Esophagus muscularis mucosa (tissue), 4 donors: Measurements from ENCODE around the gene NRXN3. TPM values are rescaled to one million over a fixed set of nuclear protein-coding genes. Genes with fewer than 3 reads are reported as not detected.

ENCODE experiments used
- DNase-seq: peaks from one replicate; pipeline ENCODE4 v3.0.0-alpha.2; 2017; ENCODE audit errors: extremely low spot score
- H3K27ac ChIP-seq, 4 donors: fragments of 200-600 bp; sonication (generic); replicated peaks in 1 of 4; 1 replicate in 3 of 4; 2 replicates in 1 of 4; pipeline ENCODE4 v1.5.1; 2016 to 2019; ENCODE audit warnings: mild to moderate bottlenecking in 1 of 4
- H3K27me3 ChIP-seq, 4 donors: fragments of 200-600 bp; sonication (generic); one replicate each; pipeline versions ENCODE4 v1.5.1 to v1.6.0; 2016 to 2019
- H3K36me3 ChIP-seq, 4 donors: fragments of 200-600 bp; sonication (generic); one replicate each; pipeline ENCODE4 v1.5.1; 2016 to 2019
- H3K4me1 ChIP-seq, 4 donors: fragments of 200-600 bp; sonication (generic); one replicate each; pipeline ENCODE4 v1.5.1; 2016 to 2019
- H3K4me3 ChIP-seq, 4 donors: fragments of 200-600 bp; sonication (generic); 1 replicate in 2 of 4; 2 replicates in 2 of 4; pipeline ENCODE4 v1.5.1; 2016 to 2019; ENCODE audit warnings: mild to moderate bottlenecking in 4 of 4, moderate library complexity in 1 of 4
- H3K9me3 ChIP-seq, 4 donors: fragments of 200-600 bp; sonication (generic); 1 replicate in 3 of 4; 2 replicates in 1 of 4; pipeline ENCODE4 v1.5.1; 2016 to 2019
- EP300 ChIP-seq: sonication (generic); formaldehyde crosslinking; IDR thresholded peaks from one replicate; pipeline ENCODE4 v1.6.1; 2017; ENCODE audit warnings: antibody characterized with exemption
- POLR2A ChIP-seq: fragments of 450-650 bp; IDR thresholded peaks from one replicate; pipeline ENCODE4 v1.6.1; 2017; ENCODE audit warnings: antibody characterized with exemption, moderate library complexity, mild to moderate bottlenecking, low read depth
- POLR2AphosphoS5 ChIP-seq, 2 donors: sonication (generic); formaldehyde crosslinking; IDR thresholded peaks; one replicate each; pipeline ENCODE4 v1.6.1; 2017; ENCODE audit warnings: antibody characterized with exemption in 2 of 2
- WGBS: methylation state at CpG from one replicate; pipeline ENCODE4 v1.1.5; 2018; 5-methylcytosine and 5-hydroxymethylcytosine counted together
- intact Hi-C: fragments of 100-400 bp; cut with DNase I; formaldehyde crosslinking; loops from one replicate; pipeline ENCODE4 v1.15.1; 2023
- total RNA-seq, 4 donors: library from RNA; depleted of rRNA; stranded (reverse); fragments of >200 nt; gene quantifications; one replicate each; pipeline versions ENCODE4 v1.1.0 to v1.2.1, GENCODE V29; 2016
- TF ChIP-seq, protein P1 (sequence below), 3 experiments: fragments of 200-600 bp in 2 of 3; fragments of 450-650 bp in 1 of 3; sonication (generic) in 2 of 3; IDR thresholded peaks; one replicate each; pipeline ENCODE4 v1.5.1; 2017 to 2019; ENCODE audit warnings: antibody characterized with exemption in 3 of 3, mild to moderate bottlenecking in 2 of 3, moderate library complexity in 1 of 3

NRXN3 gene
- total RNA-seq, 4 donors from 2014 or later, result 71.1 to 159 (median 122) TPM

DNA sequence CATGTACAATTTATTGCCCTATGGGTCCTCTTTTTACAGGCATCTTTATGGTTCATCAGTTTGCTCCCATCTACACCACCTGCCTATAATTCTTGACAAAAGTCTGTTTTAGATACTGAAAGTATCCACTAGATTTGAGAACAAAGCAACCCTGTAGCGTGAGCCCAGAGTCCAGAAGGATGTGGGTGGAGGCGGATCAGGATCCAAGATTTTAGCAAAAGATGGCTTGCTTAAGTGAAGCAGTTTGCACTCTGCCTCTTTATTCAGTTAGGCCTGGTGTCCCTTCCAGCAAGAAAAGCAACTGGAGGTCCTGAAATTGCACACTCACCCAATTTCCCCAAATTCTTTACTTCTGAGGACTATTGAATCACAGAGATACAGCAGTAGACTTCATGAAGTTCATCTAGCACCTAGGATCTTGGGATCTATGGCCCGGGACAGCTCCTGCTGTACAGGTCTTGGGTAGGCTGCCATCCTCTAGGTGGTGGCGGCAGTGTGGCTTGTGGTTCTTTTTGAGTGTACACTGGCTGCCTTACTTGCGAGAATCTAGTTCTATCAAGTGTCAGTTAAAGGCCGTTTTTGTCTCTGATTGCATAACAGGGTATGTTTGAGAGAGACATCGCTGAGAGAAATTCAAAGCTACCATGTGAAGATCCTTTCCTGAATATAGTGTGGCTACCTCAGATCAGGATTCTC lies 873.2 kb downstream of the NRXN3 start:
- Histone ChIP-seq H3K4me3 (no peak overlapping the region), H3K27me3 (no peaks in the 10 kb centered on the region), H3K27ac (no peak overlapping the region), H3K9me3 (peaks cover 0 to 4% (median 0%) of the 10 kb centered on the region in 4 donors), H3K4me1 (peaks cover 0 to 6% (median 3%) of the 10 kb centered on the region in 4 donors), H3K36me3 (no peaks in the 10 kb centered on the region)
- intact Hi-C loops, result no loop called here
- TF ChIP-seq POLR2AphosphoS5 (IDR thresholded peaks at IDR 0.05), result no peak
- no peak for TF ChIP-seq EP300
- TF ChIP-seq, protein P1, sequence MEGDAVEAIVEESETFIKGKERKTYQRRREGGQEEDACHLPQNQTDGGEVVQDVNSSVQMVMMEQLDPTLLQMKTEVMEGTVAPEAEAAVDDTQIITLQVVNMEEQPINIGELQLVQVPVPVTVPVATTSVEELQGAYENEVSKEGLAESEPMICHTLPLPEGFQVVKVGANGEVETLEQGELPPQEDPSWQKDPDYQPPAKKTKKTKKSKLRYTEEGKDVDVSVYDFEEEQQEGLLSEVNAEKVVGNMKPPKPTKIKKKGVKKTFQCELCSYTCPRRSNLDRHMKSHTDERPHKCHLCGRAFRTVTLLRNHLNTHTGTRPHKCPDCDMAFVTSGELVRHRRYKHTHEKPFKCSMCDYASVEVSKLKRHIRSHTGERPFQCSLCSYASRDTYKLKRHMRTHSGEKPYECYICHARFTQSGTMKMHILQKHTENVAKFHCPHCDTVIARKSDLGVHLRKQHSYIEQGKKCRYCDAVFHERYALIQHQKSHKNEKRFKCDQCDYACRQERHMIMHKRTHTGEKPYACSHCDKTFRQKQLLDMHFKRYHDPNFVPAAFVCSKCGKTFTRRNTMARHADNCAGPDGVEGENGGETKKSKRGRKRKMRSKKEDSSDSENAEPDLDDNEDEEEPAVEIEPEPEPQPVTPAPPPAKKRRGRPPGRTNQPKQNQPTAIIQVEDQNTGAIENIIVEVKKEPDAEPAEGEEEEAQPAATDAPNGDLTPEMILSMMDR (IDR thresholded peaks at IDR 0.05), result no peak
- TF ChIP-seq POLR2A, result no peak
- WGBS, result 96% methylated on average over 7 of the region's 7 CpGs
- no peak for DNase-seq

DNA sequence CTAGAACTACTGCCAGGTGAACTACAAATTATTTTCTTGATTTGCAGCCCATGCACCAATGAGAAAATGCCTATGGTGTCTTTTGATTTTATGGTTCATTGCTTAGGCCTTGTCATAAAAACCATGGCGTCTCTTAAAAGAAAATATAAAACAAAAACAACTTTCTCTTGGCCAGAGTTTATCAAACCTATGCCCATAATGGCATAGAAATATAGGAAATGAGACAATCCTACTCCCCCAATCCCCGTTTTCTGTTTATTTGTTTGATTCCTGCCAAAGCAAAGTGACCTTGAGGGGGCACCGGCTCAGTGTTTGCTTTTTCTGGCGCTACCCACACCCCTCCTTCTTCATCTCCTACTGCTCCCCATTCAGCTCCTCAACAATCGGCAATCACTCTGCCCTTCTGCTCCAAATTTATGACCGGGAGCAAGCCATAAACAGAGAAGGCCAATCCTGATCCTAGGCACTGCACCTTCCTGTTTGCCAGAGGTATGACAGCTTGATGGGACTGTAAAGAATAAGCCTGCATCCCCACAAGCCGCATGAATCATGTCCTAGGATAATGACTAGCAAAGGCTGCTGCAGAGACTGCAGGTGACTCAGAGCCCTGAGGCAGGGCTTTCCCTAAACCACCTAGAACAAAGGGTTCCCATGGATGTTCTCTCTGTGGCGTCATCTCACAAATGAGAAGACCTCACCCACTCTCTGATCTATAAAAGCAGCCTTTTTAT lies 874.9 kb downstream of the NRXN3 start:
- 73% methylated on average over 8 of the region's 8 CpGs for WGBS
- Histone ChIP-seq H3K27me3 (no peaks in the 10 kb centered on the region), H3K36me3 (no peaks in the 10 kb centered on the region), H3K4me1 (peaks cover 0 to 10% (median 8%) of the 10 kb centered on the region in 4 donors), H3K9me3 (peaks cover 0 to 4% (median 0%) of the 10 kb centered on the region in 4 donors), H3K27ac (no peak overlapping the region), H3K4me3 (no peak overlapping the region)
- intact Hi-C loops, result no loop called here
- TF ChIP-seq, protein P1 (IDR thresholded peaks at IDR 0.05), result no peak
- TF ChIP-seq POLR2A (no peak), EP300 (peak; percentile 9), POLR2AphosphoS5 (IDR thresholded peaks at IDR 0.05) (peak; percentile 39 to 50)
- DNase-seq, result no peak

DNA sequence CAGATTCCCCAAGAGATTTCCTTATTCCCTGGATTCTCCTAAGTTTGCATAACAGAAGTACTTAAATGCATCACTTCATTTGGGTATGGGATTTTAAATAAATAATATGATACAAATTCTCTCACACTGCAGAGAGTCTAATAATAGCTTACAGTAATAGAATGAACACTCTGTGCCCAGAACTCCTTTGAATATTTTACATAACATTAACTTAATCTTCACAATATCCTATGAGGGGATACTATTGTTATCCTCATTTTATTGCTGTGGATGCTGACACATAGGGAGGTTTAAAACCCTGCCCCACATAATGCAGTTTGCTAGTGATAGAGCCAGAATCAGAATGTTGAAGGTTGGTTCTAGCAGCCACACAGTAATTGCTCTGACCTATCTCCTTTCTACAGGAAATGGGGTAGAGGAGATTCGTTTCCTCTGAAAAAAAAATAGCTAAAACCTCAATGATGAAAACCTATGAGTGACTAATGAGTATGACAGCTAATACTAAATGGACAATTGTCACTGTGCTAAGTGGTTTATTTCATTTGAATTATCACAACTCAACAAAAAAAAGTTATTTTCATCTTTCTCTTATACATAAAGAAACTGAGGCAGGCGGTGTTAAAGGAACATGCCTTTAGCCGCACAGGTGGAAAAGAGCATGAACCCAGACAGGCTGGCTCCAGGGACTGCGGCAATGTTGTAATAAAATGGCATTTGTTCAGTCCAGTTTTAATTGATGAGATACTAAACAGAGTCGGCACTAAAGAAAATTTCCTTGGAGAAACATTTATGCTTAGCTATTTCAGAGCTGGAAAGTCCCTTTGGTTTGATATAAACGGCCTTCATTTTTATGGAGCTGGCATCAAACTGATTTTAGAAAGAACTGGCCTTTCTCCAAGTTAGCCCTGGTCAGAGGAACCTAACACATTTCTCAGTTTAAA lies 880.9 kb downstream of the NRXN3 start:
- H3K4me3 ChIP-seq, result peak overlapping the region in 2 of 4 donors; percentile 23 to 35
- peak overlapping the region; percentile 74 to 78 (median 76) for H3K27ac ChIP-seq
- no peak for DNase-seq
- H3K36me3 ChIP-seq, result no peaks in the 10 kb centered on the region
- WGBS, result 33% methylated on average over 6 of the region's 6 CpGs
- intact Hi-C loops, result loop anchor here (10.0 kb wide), 1 partner anchor 64 kb away; no protein-coding TSS in a partner anchor
- TF ChIP-seq POLR2AphosphoS5 (IDR thresholded peaks at IDR 0.05) (peak in 1 of 2 donors; percentile 30), EP300 (no peak)
- no peaks in the 10 kb centered on the region for H3K27me3 ChIP-seq
- no peaks in the 10 kb centered on the region for H3K9me3 ChIP-seq
- H3K4me1 ChIP-seq, result peaks cover 0 to 38% (median 32%) of the 10 kb centered on the region in 4 donors

DNA sequence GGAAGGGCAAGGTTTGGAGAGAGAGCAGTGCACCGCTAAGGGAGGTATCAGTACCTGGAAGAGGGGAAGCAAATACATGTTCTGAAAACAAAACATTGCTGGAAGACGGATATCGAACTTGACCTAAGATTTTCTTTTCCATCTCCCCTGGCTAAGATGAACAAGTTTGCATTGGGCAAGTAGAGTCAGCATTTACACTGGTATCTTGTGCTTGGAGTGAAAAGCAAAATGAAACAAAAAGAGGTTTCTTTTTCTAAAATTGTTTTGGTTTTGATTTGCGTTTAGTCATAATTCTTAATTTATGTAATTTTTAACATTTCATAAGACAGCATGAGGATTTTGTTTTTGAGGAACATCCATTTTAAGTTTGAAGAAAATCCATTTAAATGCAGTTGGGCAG lies 881.6 kb downstream of the NRXN3 start:
- H3K9me3 ChIP-seq, result no peaks in the 10 kb centered on the region
- H3K27me3 ChIP-seq, result no peaks in the 10 kb centered on the region
- peak overlapping the region; percentile 74 to 78 (median 76) for H3K27ac ChIP-seq
- peak overlapping the region in 2 of 4 donors; percentile 23 to 35 for H3K4me3 ChIP-seq
- intact Hi-C loops, result loop anchor here (10.0 kb wide), 1 partner anchor 63 kb away; no protein-coding TSS in a partner anchor
- peaks cover 0 to 39% (median 35%) of the 10 kb centered on the region in 4 donors for H3K4me1 ChIP-seq
- H3K36me3 ChIP-seq, result no peaks in the 10 kb centered on the region
- DNase-seq, result no peak
- 56% methylated on average over 4 of the region's 4 CpGs for WGBS
- TF ChIP-seq, protein P1 (IDR thresholded peaks at IDR 0.05), result no peak
- TF ChIP-seq EP300 (no peak), POLR2A (no peak), POLR2AphosphoS5 (IDR thresholded peaks at IDR 0.05) (no peak)
